WTC11 (cell line): ENCODE results near the gene NR2F6. TPM values are rescaled to one million over a fixed set of nuclear protein-coding genes. Genes with fewer than 3 reads are reported as not detected.

Source experiments
- ATAC-seq: fragments of 200-7000 bp; cut with Tn5 transposase; 2 replicates; pipeline ENCODE4 v1.10.0; 2021; ENCODE audit warnings: mild to moderate bottlenecking, moderate library complexity
- CTCF ChIA-PET: fragments of 300-600 bp; sonication (Branson Sonifier 250); formaldehyde crosslinking; loops from one replicate; lab custom pipeline; 2021; ENCODE audit warnings: antibody characterized with exemption; lab: Charles Lee
- POLR2A ChIA-PET: fragments of 350-600 bp; sonication (Branson Sonifier 250); formaldehyde crosslinking; loops from one replicate; lab custom pipeline; 2021; ENCODE audit warnings: antibody characterized with exemption; lab: Charles Lee
- DNase-seq: peaks from one replicate; pipeline ENCODE4 v3.0.0; 2021; ENCODE audit warnings: low spot score
- H3K27ac Mint-ChIP-seq: 2 replicates; pipeline ENCODE4 v1.8.0; 2021; ENCODE audit warnings: mixed read lengths
- H3K27me3 Mint-ChIP-seq: 2 replicates; pipeline ENCODE4 v1.8.0; 2021; ENCODE audit warnings: low read depth, mild to moderate bottlenecking, moderate library complexity, mixed read lengths
- H3K36me3 Mint-ChIP-seq: 2 replicates; pipeline ENCODE4 v1.8.0; 2021; ENCODE audit warnings: mixed read lengths
- H3K4me1 Mint-ChIP-seq: 2 replicates; pipeline ENCODE4 v1.8.0; 2022; ENCODE audit warnings: mixed read lengths
- H3K4me3 Mint-ChIP-seq: 2 replicates; pipeline ENCODE4 v1.8.0; 2021; ENCODE audit warnings: mild to moderate bottlenecking, moderate library complexity, mixed read lengths
- H3K9me3 Mint-ChIP-seq: 2 replicates; pipeline ENCODE4 v1.8.0; 2021; ENCODE audit warnings: mixed read lengths
- ATF6 ChIP-seq: sonication (generic); formaldehyde crosslinking; IDR thresholded peaks from 2 replicates; pipeline ENCODE4 v1.8.1; 2023; ENCODE audit warnings: mild to moderate bottlenecking, missing genetic modification reagents
- CREM ChIP-seq: sonication (generic); formaldehyde crosslinking; IDR thresholded peaks from 2 replicates; pipeline ENCODE4 v1.8.1; 2022; ENCODE audit warnings: mild to moderate bottlenecking, missing genetic modification reagents, moderate library complexity
- ETV6 ChIP-seq: sonication (generic); formaldehyde crosslinking; IDR thresholded peaks from 2 replicates; pipeline ENCODE4 v1.8.1; 2022; ENCODE audit warnings: mild to moderate bottlenecking, missing genetic modification reagents
- JUN ChIP-seq: sonication (generic); formaldehyde crosslinking; IDR thresholded peaks from 2 replicates; pipeline ENCODE4 v1.8.0; 2023; ENCODE audit warnings: mild to moderate bottlenecking, missing genetic modification reagents
- NFATC4 ChIP-seq: fragments of 250-450 bp; sonication (Bioruptor Pico); IDR thresholded peaks from 2 replicates; pipeline ENCODE4 v1.9.0; 2021; ENCODE audit warnings: mild to moderate bottlenecking
- NFE2L1 ChIP-seq: sonication (generic); formaldehyde crosslinking; IDR thresholded peaks from 2 replicates; pipeline ENCODE4 v1.8.1; 2023; ENCODE audit warnings: missing genetic modification reagents
- SMAD4 ChIP-seq: sonication (generic); formaldehyde crosslinking; IDR thresholded peaks from 2 replicates; pipeline ENCODE4 v1.8.0; 2022; ENCODE audit warnings: mild to moderate bottlenecking, missing genetic modification reagents
- SP1 ChIP-seq: sonication (generic); formaldehyde crosslinking; conservative IDR thresholded peaks from 2 replicates; pipeline ENCODE4 v1.8.1; 2022; ENCODE audit warnings: missing genetic modification reagents
- TEAD1 ChIP-seq: sonication (generic); formaldehyde crosslinking; IDR thresholded peaks from 2 replicates; pipeline ENCODE4 v1.8.0; 2022; ENCODE audit warnings: mild to moderate bottlenecking, missing genetic modification reagents
- USF1 ChIP-seq: sonication (generic); formaldehyde crosslinking; IDR thresholded peaks from 2 replicates; pipeline ENCODE4 v1.8.0; 2022; ENCODE audit warnings: mild to moderate bottlenecking, missing genetic modification reagents
- ZMAT4 ChIP-seq: fragments of 250-450 bp; sonication (Bioruptor Pico); IDR thresholded peaks from 2 replicates; pipeline ENCODE4 v1.9.0; 2021; ENCODE audit warnings: mild to moderate bottlenecking
- ZNF232 ChIP-seq: sonication (generic); formaldehyde crosslinking; IDR thresholded peaks from 2 replicates; pipeline ENCODE4 v1.8.0; 2022; ENCODE audit warnings: mild to moderate bottlenecking, missing genetic modification reagents
- ZNF317 ChIP-seq: sonication (generic); formaldehyde crosslinking; IDR thresholded peaks from 2 replicates; pipeline ENCODE4 v1.8.1; 2023; ENCODE audit warnings: low read depth, mild to moderate bottlenecking, moderate library complexity, missing genetic modification reagents, borderline replicate concordance
- ZNF671 ChIP-seq: fragments of 250-450 bp; sonication (Bioruptor Pico); IDR thresholded peaks from 2 replicates; pipeline ENCODE4 v1.8.0; 2021; ENCODE audit warnings: mild to moderate bottlenecking
- ZSCAN18 ChIP-seq: fragments of 250-450 bp; sonication (Bioruptor Pico); IDR thresholded peaks from 2 replicates; pipeline ENCODE4 v2.1.2; 2022; ENCODE audit warnings: mild to moderate bottlenecking, moderate library complexity
- total RNA-seq: library from RNA; stranded (reverse); gene quantifications from 3 replicates; pipeline ENCODE4 v1.2.3, GENCODE V29; 2021
- TF ChIP-seq, protein P1 (sequence below): fragments of 250-450 bp; sonication (Bioruptor Pico); conservative IDR thresholded peaks from 2 replicates; pipeline ENCODE4 v1.9.0; 2021; ENCODE audit warnings: mild to moderate bottlenecking
- TF ChIP-seq, protein P2 (sequence below): sonication (generic); formaldehyde crosslinking; IDR thresholded peaks from 2 replicates; pipeline ENCODE4 v1.8.0; 2022; ENCODE audit warnings: mild to moderate bottlenecking, missing genetic modification reagents
- TF ChIP-seq, protein P3 (sequence below): sonication (generic); formaldehyde crosslinking; IDR thresholded peaks from 2 replicates; pipeline ENCODE4 v1.8.1; 2022; ENCODE audit warnings: low read depth, missing genetic modification reagents, borderline replicate concordance
- TF ChIP-seq, protein P4 (sequence below): sonication (generic); formaldehyde crosslinking; IDR thresholded peaks from 2 replicates; pipeline ENCODE4 v1.8.0; 2023; ENCODE audit warnings: missing genetic modification reagents

NR2F6 gene
- total RNA-seq, 1 experiment from 2014 or later: 145 TPM

DNA sequence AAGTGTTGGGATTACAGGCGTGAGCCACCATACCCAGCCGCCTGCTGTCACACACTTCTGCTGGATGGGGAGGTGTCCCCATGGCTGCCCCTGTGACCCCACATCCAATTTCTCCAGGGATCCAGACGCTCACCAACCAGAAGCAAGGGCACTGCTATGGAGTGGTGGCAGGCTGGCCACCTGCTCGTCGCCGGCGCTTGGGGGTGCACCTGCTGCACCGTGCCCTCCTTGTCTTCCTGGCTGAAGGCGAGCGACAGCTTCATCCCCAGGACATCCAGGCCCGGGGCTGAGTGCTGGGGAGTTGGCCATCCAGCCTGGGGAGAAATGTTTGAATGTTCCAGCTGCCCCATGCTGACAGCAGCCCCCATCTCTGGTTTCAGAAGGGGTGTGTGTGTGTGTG lies 40.5 kb upstream of the NR2F6 start:
- ChIA-PET CTCF (no interaction called here), POLR2A (no interaction called here)
- Mint-ChIP-seq H3K27ac (no peak overlapping the region), H3K9me3 (no peaks in the 10 kb centered on the region), H3K4me3 (no peak overlapping the region), H3K4me1 (peaks cover 3% of the 10 kb centered on the region; the same call in 1 of the 2 replicates), H3K36me3 (peaks cover 8% of the 10 kb centered on the region; the same call in 1 of the 2 replicates), H3K27me3 (peaks cover 3% of the 10 kb centered on the region)
- TF ChIP-seq NFE2L1 (CRISPR knock-in tag): no peak
- no peak for DNase-seq
- no peak for ATAC-seq

- H3K4me3 Mint-ChIP-seq: no peak overlapping the region
- peaks cover 6% of the 10 kb centered on the region for H3K27me3 Mint-ChIP-seq
- ChIA-PET CTCF (interaction anchor here (5.3 kb wide), 1 partner anchor 25 kb away, joined by 29 read pairs; no protein-coding TSS in a partner anchor), POLR2A (no interaction called here)
- TF ChIP-seq, protein P1, sequence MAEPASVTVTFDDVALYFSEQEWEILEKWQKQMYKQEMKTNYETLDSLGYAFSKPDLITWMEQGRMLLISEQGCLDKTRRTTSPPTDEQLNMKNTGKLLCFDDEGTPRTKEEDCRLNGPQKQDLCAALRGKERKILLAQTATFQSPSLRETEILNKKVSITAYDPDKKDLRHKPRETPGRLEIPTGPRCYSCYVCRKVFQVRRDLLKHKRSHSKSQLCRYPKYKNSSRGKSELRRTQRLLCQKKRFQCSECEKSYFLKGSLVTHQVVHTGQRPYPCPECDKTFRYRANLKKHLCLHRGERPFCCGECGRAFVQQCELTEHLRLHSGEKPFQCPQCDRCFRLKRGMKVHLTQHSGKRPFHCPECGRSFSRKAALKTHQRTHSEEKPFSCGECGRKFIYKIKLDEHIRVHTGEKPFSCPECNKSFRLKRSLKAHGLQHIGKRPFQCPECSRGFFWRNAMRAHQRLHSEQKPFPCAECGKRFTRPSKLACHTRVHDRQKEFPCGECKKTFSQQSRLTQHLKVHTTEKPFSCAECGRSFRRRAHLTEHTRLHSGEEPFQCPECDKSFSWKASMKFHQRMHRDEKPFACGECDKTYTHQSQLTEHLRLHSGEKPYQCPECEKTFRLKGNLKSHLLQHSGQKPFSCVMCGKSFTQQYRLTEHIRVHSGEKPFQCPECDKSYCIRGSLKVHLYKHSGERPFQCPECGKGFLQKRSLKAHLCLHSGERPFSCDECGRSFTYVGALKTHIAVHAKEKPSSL: no peak
- no peak for TF ChIP-seq TEAD1 (CRISPR knock-in tag)
- no peak for TF ChIP-seq NFE2L1 (CRISPR knock-in tag)
- TF ChIP-seq, protein P2, sequence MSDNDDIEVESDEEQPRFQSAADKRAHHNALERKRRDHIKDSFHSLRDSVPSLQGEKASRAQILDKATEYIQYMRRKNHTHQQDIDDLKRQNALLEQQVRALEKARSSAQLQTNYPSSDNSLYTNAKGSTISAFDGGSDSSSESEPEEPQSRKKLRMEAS (CRISPR knock-in tag): no peak
- no peak for TF ChIP-seq ZSCAN18 (CRISPR knock-in tag)
- peaks cover 8% of the 10 kb centered on the region; the same call in 1 of the 2 replicates for H3K36me3 Mint-ChIP-seq
- no peak overlapping the region for H3K27ac Mint-ChIP-seq
- ATAC-seq (no peak), DNase-seq (no peak)
- H3K4me1 Mint-ChIP-seq: peaks cover 3% of the 10 kb centered on the region; the same call in 1 of the 2 replicates
- no peaks in the 10 kb centered on the region for H3K9me3 Mint-ChIP-seq
Measured at GRCh38 chr19:17285415-17286135, 39.9 kb upstream of the NR2F6 start.

DNA sequence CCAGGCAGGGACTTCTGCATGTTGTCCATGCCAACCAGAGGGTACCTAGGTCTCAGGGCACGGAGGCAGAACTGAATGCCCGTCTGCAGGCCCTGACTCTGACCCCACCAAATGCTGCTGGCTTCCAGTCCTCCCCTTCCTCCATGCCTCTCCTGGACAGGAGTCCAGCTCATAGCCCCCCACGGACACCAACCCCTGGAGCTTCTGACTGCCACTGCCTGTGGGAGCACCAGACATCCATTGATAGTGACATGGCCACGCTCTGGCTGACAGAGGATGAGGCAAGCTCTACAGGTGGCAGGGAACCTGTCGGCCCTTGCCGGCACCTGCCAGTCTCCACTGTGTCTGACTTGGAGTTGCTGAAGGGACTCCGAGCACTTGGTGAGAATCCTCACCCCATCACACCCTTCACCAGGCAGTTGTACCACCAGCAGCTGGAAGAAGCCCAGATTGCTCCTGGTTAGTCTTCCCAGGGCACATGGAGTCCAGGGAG lies 37.8 kb upstream of the NR2F6 start:
- TF ChIP-seq USF1: no peak
- TF ChIP-seq ZNF671 (CRISPR knock-in tag): no peak
- TF ChIP-seq SMAD4 (CRISPR knock-in tag): no peak
- TF ChIP-seq TEAD1 (CRISPR knock-in tag): no peak
- TF ChIP-seq CREM (CRISPR knock-in tag): no peak
- TF ChIP-seq ZNF232: no peak
- TF ChIP-seq, protein P3, sequence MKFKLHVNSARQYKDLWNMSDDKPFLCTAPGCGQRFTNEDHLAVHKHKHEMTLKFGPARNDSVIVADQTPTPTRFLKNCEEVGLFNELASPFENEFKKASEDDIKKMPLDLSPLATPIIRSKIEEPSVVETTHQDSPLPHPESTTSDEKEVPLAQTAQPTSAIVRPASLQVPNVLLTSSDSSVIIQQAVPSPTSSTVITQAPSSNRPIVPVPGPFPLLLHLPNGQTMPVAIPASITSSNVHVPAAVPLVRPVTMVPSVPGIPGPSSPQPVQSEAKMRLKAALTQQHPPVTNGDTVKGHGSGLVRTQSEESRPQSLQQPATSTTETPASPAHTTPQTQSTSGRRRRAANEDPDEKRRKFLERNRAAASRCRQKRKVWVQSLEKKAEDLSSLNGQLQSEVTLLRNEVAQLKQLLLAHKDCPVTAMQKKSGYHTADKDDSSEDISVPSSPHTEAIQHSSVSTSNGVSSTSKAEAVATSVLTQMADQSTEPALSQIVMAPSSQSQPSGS (CRISPR knock-in tag): no peak
- TF ChIP-seq JUN: no peak
- no peak for TF ChIP-seq SP1 (CRISPR knock-in tag)
- TF ChIP-seq ETV6 (CRISPR knock-in tag): no peak
- no peak for TF ChIP-seq ZNF317 (CRISPR knock-in tag)
- TF ChIP-seq, protein P4, sequence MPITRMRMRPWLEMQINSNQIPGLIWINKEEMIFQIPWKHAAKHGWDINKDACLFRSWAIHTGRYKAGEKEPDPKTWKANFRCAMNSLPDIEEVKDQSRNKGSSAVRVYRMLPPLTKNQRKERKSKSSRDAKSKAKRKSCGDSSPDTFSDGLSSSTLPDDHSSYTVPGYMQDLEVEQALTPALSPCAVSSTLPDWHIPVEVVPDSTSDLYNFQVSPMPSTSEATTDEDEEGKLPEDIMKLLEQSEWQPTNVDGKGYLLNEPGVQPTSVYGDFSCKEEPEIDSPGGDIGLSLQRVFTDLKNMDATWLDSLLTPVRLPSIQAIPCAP (CRISPR knock-in tag): no peak
- no peak for TF ChIP-seq NFATC4 (CRISPR knock-in tag)
- no peak for TF ChIP-seq ZMAT4 (CRISPR knock-in tag)
- TF ChIP-seq ATF6 (CRISPR knock-in tag): no peak
- ChIA-PET POLR2A (no interaction called here), CTCF (interaction anchor here (0.5 to 5.3 kb wide), 14 partner anchors 9 to 429 kb away, joined by 4 to 29 read pairs (median 8); partner anchors contain the start of genes BABAM1, MRPL34 and OCEL1)
- peaks cover 6% of the 10 kb centered on the region for H3K27me3 Mint-ChIP-seq
- DNase-seq: no peak
- peaks cover 3% of the 10 kb centered on the region; the same call in 1 of the 2 replicates for H3K4me1 Mint-ChIP-seq
- no peak for ATAC-seq
- H3K36me3 Mint-ChIP-seq: peaks cover 10% of the 10 kb centered on the region; the same call in 1 of the 2 replicates
- H3K9me3 Mint-ChIP-seq: no peaks in the 10 kb centered on the region
- no peak overlapping the region for H3K27ac Mint-ChIP-seq
- no peak overlapping the region for H3K4me3 Mint-ChIP-seq
